GM12892 (cell line): ENCODE data around the gene PKDCC.

Experiments
- POLR2A ChIP-seq: IDR thresholded peaks from 2 replicates; pipeline ENCODE4 v1.6.1; 2011; ENCODE audit warnings: low read depth, low read length, control low read depth
- POLR2AphosphoS5 ChIP-seq: IDR thresholded peaks from 2 replicates; pipeline ENCODE4 v1.6.1; 2011; ENCODE audit warnings: low read depth, low read length, control low read depth

DNA sequence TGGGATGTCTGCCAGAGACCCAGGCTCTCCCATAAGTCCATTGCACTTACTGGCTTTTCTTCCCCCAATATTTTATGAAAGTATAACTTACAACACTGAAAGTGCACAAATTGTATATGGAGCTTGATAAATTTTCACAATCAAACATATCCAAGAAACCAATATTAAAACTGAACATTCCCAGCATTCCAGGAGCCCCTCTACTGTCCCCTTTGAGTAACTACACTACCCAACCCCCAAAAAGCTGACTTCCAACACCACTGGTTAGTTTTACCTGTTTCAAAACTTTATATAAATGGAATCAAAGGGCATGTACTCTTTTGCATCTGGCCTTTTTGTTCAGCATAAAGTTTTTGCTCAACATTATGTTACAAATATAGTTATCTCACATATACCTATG lies 35.2 kb upstream of the PKDCC start:
- TF ChIP-seq POLR2A (no peak), POLR2AphosphoS5 (no peak)
